CD4-positive, CD25-positive, alpha-beta regulatory T cell (primary cell): ENCODE measurements around the gene FANCF. TPM values are rescaled to one million over a fixed set of nuclear protein-coding genes. Genes with fewer than 3 reads are reported as not detected.

ENCODE experiments used
- ATAC-seq, 2 donors: fragments of 150-1000 bp; cut with Tn5 transposase; one replicate each; pipeline ENCODE4 v1.10.0; 2021; ENCODE audit warnings: low read depth in 2 of 2, moderate number of reproducible peaks in 2 of 2, moderate library complexity in 1 of 2
- DNase-seq, 3 donors: peaks; one replicate each; pipeline versions ENCODE4 v3.0.0 to v3.0.0-alpha.2; 2012 to 2022; ENCODE audit warnings: mixed read lengths in 1 of 3
- H3K27ac ChIP-seq: one replicate; pipeline ENCODE4 v1.7.0; 2013; ENCODE audit warnings: mild to moderate bottlenecking, low read length; ENCODE audit not compliant: insufficient read depth, poor library complexity, severe bottlenecking
- H3K27me3 ChIP-seq: one replicate; pipeline ENCODE4 v1.7.0; 2013; ENCODE audit warnings: low read length; ENCODE audit not compliant: control insufficient read depth, insufficient read depth
- H3K36me3 ChIP-seq: one replicate; pipeline ENCODE4 v1.7.0; 2013; ENCODE audit warnings: mild to moderate bottlenecking, low read length, moderate library complexity; ENCODE audit not compliant: control insufficient read depth, insufficient read depth
- H3K4me1 ChIP-seq: 2 replicates; pipeline ENCODE4 v1.7.0; 2013; ENCODE audit warnings: mild to moderate bottlenecking, low read length; ENCODE audit not compliant: insufficient read depth, control insufficient read depth, poor library complexity, severe bottlenecking
- H3K4me3 ChIP-seq: one replicate; pipeline ENCODE4 v1.7.0; 2013; ENCODE audit warnings: low read depth, mild to moderate bottlenecking, low read length, moderate library complexity
- H3K9me3 ChIP-seq, 2 experiments: 1 replicate in 1 of 2; 2 replicates in 1 of 2; pipeline ENCODE4 v1.7.0; 2013; ENCODE audit warnings: low read length in 2 of 2, mild to moderate bottlenecking in 1 of 2, moderate library complexity in 1 of 2; ENCODE audit not compliant: control insufficient read depth in 2 of 2
- H3K27ac Mint-ChIP-seq, 3 donors: one replicate each; pipeline ENCODE4 v1.8.0; 2020 to 2022; ENCODE audit warnings: mild to moderate bottlenecking in 3 of 3, mixed read lengths in 3 of 3, moderate library complexity in 2 of 3
- H3K27me3 Mint-ChIP-seq: one replicate; pipeline ENCODE4 v1.8.0; 2022; ENCODE audit warnings: mild to moderate bottlenecking, mixed read lengths
- H3K36me3 Mint-ChIP-seq: one replicate; pipeline ENCODE4 v1.8.0; 2020; ENCODE audit warnings: mixed read lengths
- H3K4me1 Mint-ChIP-seq, 4 donors: one replicate each; pipeline ENCODE4 v1.8.0; 2020 to 2022; ENCODE audit warnings: mixed read lengths in 4 of 4, mild to moderate bottlenecking in 1 of 4
- H3K4me3 Mint-ChIP-seq, 4 donors: one replicate each; pipeline ENCODE4 v1.8.0; 2020 to 2022; ENCODE audit warnings: mild to moderate bottlenecking in 4 of 4, mixed read lengths in 4 of 4, moderate library complexity in 3 of 4
- H3K9me3 Mint-ChIP-seq, 7 donors: one replicate each; pipeline ENCODE4 v1.8.0; 2020 to 2022; ENCODE audit warnings: mixed read lengths in 7 of 7, mild to moderate bottlenecking in 3 of 7, moderate library complexity in 2 of 7
- polyA plus RNA-seq, 4 donors: library from polyadenylated mRNA; unstranded; fragments of 300-500 nt; fragmentation: Illumina TruSeq; gene quantifications; one replicate each; pipeline ENCODE4 v1.2.3, GENCODE V29; 2021
- total RNA-seq: library from RNA; stranded (reverse); gene quantifications from one replicate; pipeline ENCODE4 v1.2.3, GENCODE V29; 2022

Gene FANCF
- total and polyA plus RNA-seq, 5 donors from 2014 or later = 5.6 to 21.7 (median 14.9) TPM

- Mint-ChIP-seq H3K27me3 (no peaks in the 10 kb centered on the region), H3K36me3 (no peaks in the 10 kb centered on the region), H3K4me3 (no peak overlapping the region), H3K4me1 (no peaks in the 10 kb centered on the region), H3K9me3 (no peaks in the 10 kb centered on the region), H3K27ac (no peak overlapping the region)
- no peaks in the 10 kb centered on the region for H3K4me1 ChIP-seq
- DNase-seq (no peak), ATAC-seq (no peak)
- no peaks in the 10 kb centered on the region for H3K27me3 ChIP-seq
- H3K9me3 ChIP-seq = no peaks in the 10 kb centered on the region
- no peaks in the 10 kb centered on the region for H3K36me3 ChIP-seq
- H3K4me3 ChIP-seq = no peak overlapping the region
- H3K27ac ChIP-seq = no peak overlapping the region
These were observed 44.1 kb downstream of the FANCF start for GRCh38 chr11:22581354-22582150.

- no peaks in the 10 kb centered on the region for H3K27me3 Mint-ChIP-seq
- ATAC-seq = no peak
- H3K9me3 ChIP-seq = no peaks in the 10 kb centered on the region
- H3K27me3 ChIP-seq = no peaks in the 10 kb centered on the region
- H3K4me1 Mint-ChIP-seq = no peaks in the 10 kb centered on the region
- H3K27ac Mint-ChIP-seq = no peak overlapping the region
- no peaks in the 10 kb centered on the region for H3K36me3 ChIP-seq
- DNase-seq = no peak
- H3K4me3 Mint-ChIP-seq = no peak overlapping the region
- peaks cover 0 to 7% (median 0%) of the 10 kb centered on the region in 7 donors for H3K9me3 Mint-ChIP-seq
- H3K4me1 ChIP-seq = no peaks in the 10 kb centered on the region
- no peak overlapping the region for H3K27ac ChIP-seq
- no peak overlapping the region for H3K4me3 ChIP-seq
- H3K36me3 Mint-ChIP-seq = no peaks in the 10 kb centered on the region
These were observed 47.8 kb downstream of the FANCF start for GRCh38 chr11:22577854-22578253.

Other genes with a start within 250 kb of the FANCF start
- 1.0 TPM for gene GAS2, start 40.8 kb upstream of the FANCF start, total RNA-seq
- gene GAS2, start 40.8 kb upstream of the FANCF start, polyA plus RNA-seq = 1 to 10 TPM; 3.2 to 4.7 (median 3.9) TPM
- 28.3 TPM for gene SVIP, start 204.0 kb upstream of the FANCF start, total RNA-seq
- gene SVIP, start 204.0 kb upstream of the FANCF start, polyA plus RNA-seq = 10 to 100 TPM; 29.3 to 34.5 (median 32.6) TPM
- not detected for gene CCDC179, start 234.7 kb upstream of the FANCF start, total RNA-seq
- gene CCDC179, start 234.7 kb upstream of the FANCF start, polyA plus RNA-seq = not detected